UCSD-AML1 (cell line): ENCODE measurements around the gene DDX3X.

Experiments
- DNase-seq: peaks from one replicate; lab custom pipeline; 2025; ENCODE audit not compliant: unreplicated experiment; lab: John Stamatoyannopoulos, UW

DDX3X gene

DNA sequence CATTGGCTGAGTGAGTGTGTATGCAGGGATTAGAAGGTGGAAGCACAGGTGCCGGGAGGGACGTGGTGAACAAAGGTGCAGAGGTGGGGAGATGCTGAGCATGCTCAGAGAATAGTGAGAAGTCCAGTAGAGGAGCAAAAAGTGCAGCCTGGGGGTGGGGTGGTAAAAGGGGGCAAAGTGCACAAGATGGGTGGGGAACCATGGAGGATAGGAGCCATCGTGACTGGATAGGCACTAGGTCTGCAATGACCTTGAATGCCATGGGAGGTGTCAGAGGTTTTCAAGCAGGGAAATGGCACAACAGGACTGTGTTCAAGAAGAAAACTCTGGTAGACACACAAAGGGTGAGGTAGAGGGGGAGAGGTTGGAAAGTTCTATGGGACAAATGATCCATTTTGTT is 6.6 kb upstream of the DDX3X start:
- no peak for DNase-seq

DNA sequence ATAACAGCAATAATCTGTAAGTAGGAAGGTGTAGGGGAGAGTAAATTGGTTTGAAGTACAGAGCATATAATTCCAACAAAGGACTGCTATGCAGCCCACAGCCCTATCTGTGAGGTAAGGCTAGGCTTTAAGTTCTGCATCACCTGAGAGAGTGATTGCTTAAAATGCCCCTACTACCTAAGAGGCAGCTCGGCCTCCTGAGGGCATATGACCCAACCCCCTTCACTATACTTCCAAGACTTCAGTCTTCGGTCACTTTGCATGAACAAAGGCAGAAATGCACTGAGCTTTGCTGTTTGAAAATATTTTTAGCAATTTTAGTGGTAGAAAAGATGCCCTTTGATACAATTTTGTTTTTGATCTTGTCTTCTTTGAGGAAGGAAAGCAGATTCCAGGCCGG is 4.9 kb upstream of the DDX3X start:
- no peak for DNase-seq

DNA sequence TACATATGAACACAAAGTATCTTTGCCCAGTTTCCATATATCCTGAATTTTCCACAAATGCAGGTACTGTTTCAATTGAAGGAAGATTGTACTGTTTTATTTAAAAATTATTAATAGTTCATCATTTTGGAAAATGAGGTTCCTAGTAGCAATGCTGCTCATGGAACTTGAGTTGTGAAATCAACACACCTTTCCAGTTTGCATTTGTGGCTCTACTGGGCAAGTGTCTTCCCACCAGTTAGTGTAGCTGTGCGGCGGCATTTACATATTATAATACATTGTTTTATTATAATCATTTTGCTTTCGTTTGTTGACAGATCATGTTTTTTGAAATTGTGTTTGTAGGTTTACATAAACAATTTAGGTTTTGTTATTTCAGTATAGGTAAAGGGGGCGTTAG is 2.0 kb upstream of the DDX3X start:
- DNase-seq, result no peak

DNA sequence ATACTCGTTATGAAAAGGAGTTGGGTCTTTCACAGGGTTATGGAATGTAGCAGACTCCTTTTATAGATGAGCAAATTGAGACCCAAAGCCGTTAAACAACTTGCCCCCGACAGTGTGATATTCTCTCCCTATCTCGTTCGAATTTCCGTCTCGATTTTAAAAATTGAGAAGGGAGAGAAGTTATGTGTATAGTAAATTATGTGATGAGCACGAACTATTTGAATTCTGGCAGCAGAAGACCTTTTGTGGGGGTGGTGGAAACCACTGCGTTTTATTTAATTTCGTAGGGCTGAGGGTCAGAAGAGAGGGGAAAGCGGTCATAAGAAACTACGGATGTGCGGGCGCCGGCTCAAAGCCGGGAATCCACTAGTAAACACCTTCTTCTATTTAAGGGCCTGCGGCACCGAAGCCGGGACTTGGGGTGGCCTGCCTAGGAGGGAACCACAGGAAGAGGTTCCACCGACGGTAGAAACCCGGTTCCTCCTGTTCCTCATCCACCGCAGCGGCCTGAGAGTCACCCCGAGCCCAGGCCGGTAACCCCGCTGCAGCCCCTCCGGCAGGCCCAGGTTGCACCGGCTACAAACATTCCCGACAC is 1.5 kb upstream of the DDX3X start:
- peak; percentile 66 for DNase-seq

DNA sequence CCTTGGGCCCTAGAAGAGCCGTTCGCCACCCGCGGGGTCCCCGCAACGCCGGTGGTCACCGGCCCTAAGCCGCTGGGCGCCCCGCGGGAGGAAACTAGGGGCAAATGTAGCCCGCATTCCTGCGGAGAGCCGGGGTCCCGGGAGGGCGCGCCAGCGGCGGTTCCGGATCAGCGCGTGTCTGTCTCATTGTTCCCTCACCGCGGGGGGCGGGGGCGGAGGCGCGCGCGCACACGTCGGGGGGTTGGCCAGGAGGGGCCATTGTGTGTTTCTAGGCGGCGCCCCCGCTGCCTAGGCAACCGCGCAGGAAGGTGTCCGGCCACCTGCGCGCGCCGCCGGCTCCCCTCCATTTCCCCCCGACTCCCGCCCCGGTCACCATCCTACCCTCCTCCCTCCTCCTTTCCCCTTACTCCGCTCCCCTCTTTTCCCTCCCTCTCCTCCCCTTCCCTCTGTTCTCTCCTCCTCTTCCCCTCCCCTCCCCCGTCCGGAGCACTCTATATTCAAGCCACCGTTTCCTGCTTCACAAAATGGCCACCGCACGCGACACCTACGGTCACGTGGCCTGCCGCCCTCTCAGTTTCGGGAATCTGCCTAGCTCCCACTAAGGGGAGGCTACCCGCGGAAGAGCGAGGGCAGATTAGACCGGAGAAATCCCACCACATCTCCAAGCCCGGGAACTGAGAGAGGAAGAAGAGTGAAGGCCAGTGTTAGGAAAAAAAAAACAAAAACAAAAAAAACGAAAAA is 789 bp upstream of the DDX3X start:
- peak; percentile 88 for DNase-seq

DNA sequence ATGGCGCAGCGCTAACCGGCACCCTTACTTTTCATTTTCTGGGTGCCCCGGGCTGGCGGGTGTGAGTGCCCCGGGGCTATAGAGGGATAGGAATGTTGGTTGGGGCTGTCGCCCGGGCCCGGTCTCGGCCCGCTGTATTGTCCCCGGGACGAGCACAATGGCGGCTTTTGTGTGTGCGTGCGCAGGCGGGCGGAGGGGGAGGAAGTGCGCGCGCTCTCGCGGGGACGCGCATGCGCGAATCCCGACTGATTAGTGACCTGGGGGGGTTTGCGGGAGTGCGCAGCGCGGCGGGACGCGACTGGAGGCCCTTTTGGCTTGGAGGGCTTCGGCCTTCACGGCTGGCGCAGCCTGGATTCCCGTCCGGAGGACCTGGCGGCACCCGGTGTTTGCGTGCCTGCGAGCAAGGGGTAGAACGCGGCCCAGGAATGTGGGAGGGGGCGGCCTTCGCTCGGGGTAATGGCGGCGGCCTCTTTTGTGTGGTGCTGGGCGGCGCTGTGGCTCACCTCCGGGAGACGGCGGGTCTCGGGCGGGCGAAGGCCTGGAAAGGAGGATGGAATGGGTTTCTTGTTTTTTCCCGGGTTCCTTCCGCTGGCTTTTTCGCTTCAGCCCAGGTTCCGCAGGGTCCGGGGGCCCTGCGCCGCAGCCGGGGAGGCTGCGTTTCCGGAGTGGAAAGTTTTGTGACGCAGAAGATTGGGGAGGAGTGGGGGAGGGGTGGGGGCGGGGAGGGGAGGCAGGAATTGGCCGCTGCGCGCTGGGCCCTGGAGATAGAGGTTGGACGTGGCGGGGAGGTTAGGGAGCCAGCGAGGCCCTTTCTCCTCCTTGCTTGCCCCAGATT is 618 bp downstream of the DDX3X start:
- peak; percentile 87 for DNase-seq

DNA sequence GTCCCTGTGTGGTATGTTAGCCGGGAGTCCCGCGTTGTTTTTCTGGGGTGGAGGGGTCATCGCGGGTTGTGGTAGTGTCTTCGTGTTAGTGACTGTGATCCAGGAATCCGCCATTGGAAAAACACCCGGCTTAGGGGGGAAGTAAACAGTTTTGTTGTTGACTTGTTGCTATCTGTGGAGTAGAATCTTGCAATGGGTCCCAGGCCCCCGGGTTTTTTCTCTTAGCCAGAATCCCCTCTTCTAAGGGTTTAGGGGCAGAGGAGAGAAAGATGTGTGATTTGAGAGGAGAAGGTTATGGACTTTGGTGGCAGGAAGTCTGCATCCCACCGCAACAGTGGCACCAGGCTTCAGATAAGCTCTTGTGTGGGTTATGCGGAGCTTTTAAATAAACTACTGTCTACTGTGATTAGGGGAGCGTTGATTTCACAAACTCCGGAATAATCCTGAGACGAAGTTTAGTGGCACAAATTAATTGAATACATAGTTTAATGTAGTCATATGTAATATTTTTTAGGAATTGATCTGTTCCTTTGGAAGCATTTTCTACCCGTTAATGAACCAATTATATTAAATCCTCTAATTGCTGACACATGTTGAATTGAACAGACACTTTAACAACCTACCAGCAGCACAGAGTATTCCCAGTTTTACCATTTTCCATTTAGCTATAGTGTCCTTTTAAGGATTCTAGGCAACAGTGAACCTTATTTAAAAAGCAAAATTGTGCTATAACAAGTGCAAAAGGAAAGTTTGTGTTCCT is 1.4 kb downstream of the DDX3X start:
- no peak for DNase-seq

DNA sequence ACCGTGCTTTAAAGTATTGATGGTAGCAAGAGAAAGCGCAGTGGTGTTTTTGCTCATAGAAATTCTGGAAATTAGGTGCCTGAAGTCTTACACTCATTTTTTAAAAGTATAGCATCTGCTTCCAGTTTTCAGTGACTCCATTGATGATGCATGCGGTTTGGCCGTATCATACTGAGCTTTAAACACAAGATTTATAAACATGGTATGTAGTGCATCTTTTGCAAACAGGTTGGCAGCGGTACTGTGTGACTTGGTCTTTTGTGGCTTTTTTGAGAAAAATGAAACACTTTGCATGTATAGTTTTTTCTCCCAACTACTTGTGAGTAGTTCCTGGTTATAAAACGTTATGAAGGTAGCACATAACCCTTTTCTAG is 2.0 kb downstream of the DDX3X start:
- no peak for DNase-seq

DNA sequence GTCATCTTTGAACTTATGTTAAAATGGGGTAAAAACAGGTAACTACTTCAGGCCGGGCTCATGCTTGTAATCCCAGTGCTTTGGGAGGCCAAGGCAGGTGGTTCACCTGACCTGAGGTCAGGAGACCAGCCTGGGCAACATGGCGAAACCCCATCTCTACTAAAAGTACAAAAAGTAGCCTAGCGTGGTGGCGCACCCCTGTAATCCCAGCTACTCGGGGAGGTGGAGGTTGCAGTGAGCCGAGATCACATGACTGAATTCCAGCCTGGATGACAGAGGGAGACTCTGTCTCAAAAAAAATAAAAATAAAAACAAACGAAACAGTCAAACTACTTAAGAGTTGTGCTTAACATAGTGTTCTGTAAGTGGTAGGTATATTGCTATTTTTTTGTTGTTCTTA is 2.5 kb downstream of the DDX3X start:
- DNase-seq, result no peak

DNA sequence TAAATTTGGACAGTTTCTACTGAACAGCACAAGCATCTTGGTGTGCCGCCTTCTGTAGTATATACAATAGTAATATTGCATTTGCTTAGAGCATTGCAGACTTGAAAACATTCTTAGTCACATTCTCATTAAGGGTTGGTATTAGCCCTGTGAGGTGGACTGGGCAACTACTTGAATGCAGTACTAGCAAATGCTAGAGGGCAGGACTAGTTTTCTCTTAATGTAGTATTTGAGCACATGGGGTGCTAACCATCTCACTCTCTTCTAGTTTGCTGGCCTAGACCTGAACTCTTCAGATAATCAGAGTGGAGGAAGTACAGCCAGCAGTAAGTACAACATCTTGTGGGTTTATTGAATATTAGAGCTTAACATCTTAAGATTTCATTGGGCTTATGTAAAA is 3.2 kb downstream of the DDX3X start:
- no peak for DNase-seq

DNA sequence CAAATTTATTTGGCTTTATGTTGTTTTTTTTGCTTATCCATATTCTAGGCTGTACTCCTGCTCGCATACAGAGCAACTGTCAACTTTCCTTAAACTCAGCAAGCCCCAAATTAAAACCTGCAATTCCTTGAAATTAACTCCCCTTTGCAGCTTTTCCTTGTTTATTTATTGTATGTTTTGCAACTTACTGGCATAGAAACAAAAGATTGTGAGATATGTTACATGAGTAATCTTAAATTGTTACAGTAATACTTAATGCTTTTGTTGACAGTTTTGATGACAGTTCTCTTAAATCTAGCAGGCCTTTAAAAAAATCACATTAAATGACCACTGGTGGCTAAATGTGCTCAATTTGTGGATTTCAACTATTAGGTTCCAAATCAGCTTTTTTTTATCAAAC is 4.5 kb downstream of the DDX3X start:
- DNase-seq, result no peak

DNA sequence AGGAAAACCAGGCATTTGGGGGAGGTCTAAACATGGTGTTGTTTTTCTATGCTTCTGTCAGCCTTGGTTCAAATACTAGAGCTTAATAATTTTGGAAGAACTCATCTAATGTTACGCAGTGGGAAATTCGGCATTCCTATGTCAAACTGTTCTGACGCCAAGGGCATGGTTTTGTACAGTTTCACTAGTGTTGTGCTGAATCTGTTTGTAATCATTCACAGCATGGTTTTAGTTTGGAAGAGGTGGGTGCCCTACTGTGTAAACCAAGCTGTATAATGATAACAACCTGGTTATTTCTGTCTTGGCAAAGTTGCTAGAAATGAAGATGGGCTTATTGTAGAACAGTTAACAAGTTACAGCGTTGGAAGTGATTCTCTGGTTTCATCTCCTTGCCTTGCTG is 5.2 kb downstream of the DDX3X start:
- DNase-seq, result no peak

DNA sequence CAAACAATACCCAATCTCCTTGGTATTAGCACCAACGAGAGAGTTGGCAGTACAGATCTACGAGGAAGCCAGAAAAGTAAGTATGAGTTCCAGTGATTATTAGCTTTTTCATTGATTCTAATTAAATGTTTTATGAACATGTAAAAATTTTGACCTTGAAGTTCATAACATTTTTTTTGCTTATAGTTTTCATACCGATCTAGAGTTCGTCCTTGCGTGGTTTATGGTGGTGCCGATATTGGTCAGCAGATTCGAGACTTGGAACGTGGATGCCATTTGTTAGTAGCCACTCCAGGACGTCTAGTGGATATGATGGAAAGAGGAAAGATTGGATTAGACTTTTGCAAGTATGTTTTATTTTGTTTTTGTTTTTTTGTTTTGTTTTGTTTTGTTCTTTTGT is 10.1 kb downstream of the DDX3X start:
- no peak for DNase-seq

DNA sequence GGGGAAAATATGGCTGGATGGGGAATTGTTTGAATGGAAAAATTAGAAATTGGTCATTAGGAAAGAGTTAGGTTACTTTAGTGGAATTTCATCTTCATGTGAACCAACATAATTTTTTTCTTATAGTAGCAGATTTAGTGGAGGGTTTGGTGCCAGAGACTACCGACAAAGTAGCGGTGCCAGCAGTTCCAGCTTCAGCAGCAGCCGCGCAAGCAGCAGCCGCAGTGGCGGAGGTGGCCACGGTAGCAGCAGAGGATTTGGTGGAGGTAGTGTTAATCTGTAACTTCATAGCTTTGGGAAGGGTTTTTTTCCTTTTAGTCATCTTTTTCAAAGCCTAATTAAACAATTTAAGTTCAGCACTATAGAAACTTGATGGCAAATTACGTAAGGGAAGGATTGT is 13.2 kb downstream of the DDX3X start:
- DNase-seq, result no peak

DNA sequence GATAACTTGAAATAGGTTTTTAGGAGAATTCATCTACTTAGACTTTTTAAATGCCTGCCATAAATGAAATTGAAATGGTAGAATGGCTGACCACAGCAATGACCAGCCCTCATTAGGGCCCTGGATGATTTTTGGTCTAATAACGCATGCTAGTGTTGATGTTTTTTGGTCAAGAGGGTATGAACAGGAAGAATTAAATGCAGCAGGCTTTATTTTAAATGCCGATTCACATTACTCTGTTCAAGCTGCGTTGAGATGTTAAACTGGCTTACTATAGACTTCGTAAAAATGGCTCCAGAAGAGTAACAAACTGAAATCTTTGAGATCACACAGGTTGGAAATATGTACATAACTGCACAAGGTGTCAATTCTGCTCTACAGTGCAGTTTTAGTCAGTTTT is 14.6 kb downstream of the DDX3X start:
- DNase-seq, result no peak

DNA sequence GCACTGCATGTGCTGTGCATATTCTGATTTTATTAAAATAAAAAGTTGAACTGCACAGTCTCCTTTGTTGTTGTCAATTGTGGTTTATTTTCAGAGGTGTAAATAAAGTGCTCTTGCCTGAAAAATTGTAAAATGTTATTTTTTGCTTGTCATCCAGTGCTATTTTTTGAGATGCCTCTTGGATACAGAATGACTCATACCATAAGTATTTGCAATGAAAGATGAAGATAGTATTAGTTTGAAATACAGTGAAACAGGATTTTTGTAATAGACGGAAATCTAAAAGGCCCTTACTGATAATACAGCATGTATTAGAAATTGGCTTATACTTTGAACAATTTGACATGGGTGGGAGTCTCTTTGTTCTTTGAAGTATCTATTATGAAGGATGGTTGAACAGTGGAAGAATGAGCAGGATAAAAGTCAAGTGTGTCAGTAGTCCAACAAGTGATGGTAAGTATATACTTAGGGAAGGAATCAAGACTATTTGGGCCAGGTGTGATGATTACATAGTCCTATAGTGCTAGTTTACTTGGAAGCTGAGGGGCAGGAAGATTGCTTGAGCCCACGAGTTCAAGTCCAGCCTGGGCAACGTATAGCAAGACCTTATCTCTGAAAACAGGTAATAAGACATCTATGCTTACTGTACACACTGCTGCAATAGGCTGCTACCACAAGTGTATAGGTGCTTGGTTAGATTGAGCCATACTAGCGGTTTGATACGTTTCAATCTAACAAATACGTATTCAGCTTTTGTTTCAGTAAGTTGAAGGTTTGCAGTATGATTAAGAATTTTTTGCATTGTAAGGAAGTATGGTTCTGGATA is 16.4 kb downstream of the DDX3X start:
- no peak for DNase-seq

DNA sequence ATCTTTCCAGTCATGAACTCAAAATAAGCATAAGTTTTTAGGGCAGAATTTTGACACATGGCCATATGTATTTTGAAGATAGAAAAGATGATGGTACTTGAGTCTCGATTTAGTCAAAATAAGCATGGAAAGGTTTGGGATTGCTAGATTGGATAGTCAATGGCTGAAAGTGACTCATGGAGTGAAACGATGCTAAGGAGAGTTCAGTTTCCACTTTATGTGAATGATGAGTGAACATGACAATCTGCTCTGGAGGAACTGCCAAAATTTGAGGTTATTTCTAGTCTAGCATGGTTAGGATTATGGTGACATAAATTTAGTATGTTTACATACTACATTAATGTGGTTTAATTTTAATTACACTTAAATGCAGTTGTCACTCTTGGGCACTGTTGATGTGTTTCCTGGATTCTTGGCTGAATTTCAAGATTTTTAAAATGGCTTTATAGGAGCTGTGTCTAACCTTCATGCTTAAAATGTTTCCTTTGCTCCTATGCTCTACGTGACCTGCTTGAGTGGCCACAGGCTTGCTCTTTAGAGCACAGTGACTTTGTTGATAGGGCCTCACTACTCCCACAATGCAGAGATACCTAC is 17.1 kb downstream of the DDX3X start:
- no peak for DNase-seq

DNA sequence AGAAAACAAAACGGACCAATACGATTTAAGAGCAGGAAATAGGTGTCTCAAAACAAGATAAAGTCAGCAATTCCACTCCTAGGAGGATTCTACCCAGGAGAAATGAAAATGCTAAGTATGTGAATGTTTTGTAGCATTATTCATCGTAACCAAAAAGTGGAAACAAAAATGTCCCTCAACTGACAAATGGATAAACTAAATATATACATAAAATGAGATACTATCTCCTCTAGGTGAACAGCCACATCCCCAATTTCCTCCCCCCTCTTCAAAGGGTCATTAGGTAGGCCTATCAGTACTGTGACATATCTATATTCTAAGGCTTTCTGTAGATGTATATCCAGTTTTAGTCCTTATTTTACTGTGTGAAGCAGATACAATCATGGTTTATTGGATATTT is 18.0 kb downstream of the DDX3X start:
- DNase-seq, result no peak

DNA sequence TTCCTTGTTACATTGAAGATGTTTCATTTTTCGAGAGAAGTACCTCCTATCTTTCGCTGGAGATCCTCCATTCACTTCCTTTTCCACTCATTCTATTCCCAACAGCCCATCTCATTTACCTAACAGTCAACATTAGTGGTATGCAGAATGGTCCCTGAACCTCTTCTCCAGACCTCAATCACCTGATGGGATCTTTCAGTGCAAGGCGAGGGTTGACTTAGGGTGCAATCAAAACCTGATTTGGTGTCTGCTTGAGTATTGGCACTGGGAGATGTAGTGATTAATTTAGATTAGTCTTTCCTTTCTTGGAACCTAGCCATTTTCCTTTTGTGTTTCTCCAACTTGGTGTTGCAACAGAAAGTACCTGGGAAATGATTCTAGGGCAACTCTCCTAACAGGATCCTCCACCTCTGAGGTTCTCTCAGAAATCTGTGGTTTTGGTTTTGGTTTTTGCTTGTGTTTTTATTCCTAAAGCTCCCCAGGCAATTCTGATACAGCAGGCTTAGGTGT is 18.4 kb downstream of the DDX3X start:
- no peak for DNase-seq

DNA sequence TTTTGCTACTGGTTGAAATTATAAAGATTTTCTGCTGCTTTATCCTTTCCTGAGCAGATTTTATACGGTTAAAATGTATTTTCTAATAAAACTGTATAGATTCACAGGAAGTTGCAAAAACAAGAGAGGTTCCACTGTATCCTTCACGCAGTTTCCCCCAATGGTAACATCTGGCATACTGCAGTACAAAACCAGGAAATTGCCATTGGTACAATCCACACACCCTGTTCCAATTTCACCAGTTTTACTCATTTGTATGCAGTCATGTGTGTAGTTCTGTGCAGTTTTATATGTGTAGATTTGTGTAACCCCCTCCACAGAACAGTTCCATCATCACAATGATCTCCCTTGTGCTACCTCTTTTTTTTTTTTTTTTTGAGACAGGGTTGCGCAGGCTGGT is 20.0 kb downstream of the DDX3X start:
- DNase-seq, result no peak
